ENCODE data around the gene FOXA3.

DNA sequence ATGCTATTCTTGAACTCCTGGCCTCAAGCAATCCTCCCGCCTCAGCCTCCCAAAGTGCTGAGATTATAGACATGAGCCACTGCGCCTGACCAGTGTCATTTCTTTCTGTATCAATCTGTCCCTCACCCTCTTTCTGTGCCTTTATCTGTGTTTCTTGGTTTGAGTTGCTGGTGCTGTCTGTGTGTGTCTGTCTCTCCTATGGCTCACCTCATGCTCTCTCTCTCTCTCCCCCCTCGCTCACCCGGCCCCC, 12.0 kb downstream of the FOXA3 start:
- TF ChIP-seq POLR2AphosphoS5 (IDR thresholded peaks at IDR 0.05; ENCODE audit: low read depth, low read length) (no peak), CTCF (IDR thresholded peaks at IDR 0.05 in 2 of 3, conservative IDR thresholded peaks at IDR 0.05 in 1 of 3; ENCODE audit: borderline replicate concordance in 1 of 3, insufficient read depth in 1 of 3, low read depth in 2 of 3, low read length in 2 of 3) (no peak), CBX3 (IDR thresholded peaks at IDR 0.05; ENCODE audit: low read depth) (no peak), POLR2A (IDR thresholded peaks at IDR 0.05; ENCODE audit: borderline replicate concordance, extremely low read depth, insufficient read depth, insufficient read length) (no peak), EZH2 (IDR thresholded peaks at IDR 0.05) (no peak), ATF3 (IDR thresholded peaks at IDR 0.05) (no peak), SIN3A (IDR thresholded peaks at IDR 0.05; ENCODE audit: low read depth) (no peak), REST (IDR thresholded peaks at IDR 0.05; ENCODE audit: low read depth) (no peak), SP1 (IDR thresholded peaks at IDR 0.05; ENCODE audit: low read depth) (no peak), ZNF274 (IDR thresholded peaks at IDR 0.05; ENCODE audit: low read depth, low read length) (no peak), FOSL1 (IDR thresholded peaks at IDR 0.05; ENCODE audit: low read depth) (no peak), ZFX (IDR thresholded peaks at IDR 0.05) (no peak), RAD21 (IDR thresholded peaks at IDR 0.05; ENCODE audit: low read depth) (no peak)
